RPMI7951 (cell line): ENCODE measurements around the gene SLC4A2. TPM values are rescaled to one million over a fixed set of nuclear protein-coding genes. Genes with fewer than 3 reads are reported as not detected.

Experiments
- DNase-seq: peaks from one replicate; pipeline ENCODE4 v3.0.0-alpha.2; 2012; ENCODE audit warnings: low read depth
- total RNA-seq: library from RNA; depleted of rRNA; stranded (reverse); fragments of >200 nt; shearing (Covaris generic); gene quantifications from 2 replicates; pipeline ENCODE4 v1.2.3, GENCODE V29; 2014

The SLC4A2 gene
- total RNA-seq, 1 experiment from 2014 or later = 64.9 TPM

DNA sequence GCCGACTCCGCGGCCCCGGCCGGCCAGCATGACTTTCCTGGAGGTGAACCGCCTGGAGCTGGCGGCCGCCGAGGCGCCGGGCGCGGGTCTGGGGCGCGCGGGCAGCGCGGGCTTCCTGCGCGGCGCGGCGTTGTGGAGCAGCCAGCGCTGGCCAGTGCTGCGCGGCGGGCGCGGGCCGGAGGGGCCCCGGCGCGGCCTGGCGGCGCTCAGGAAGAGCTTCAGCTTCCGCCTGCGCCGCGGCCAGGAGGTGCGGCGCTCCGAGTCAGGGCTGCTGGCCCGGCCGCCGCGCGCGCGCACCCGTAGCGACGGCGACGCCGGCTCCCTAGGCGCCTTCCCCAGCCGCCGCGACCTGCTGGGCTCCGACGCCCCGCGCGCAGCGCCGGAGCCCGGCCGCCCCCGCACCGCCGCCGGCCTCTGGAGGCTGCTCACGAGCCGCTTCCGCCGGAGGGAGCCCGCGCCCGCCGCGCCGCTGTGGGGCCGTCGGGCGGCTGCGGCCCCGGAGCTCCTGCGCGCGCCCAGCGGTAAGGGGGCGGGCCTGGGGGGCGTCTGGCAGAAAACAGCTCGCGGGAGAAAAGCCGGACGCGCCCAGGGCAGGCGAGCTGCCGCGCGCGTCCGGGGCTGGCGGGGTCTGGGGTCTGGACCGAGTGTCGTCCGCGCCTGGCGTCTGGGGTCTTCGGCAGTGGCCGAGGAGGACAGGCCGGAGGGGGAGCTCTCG lies 55.9 kb downstream of the SLC4A2 start:
- no peak for DNase-seq

DNA sequence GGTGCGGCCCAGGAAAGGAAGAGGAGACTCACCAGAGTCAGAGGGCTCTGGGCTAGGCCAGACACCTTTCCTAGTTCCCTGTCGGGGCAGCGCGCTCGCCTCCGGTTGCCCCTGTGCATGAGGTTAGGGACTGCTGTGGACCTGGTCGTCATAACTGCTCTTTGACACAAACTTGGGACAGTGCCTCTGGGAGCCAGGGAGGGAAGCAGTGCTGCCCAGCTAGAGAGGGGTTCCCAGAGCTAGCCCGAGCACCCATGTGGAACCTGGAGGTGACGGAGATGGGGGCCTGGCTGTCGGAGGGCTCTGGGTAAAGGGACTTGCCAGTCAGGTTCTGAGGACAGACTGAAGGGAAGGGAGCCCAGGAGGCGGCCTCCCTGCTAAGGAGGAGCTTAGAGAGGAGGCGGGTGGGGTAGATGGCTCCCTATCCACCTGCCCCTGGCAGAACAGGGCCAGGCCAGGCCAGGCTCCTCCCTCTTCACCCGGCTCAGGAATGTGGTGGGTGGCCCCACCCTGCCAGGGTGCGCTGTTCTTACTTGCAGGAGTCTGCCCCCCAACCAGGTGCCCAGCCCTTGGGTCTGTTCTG lies 56.5 kb downstream of the SLC4A2 start:
- no peak for DNase-seq

GRCh38 chr7:151116603-151117440 lies 57.4 kb downstream of the SLC4A2 start:
- no peak for DNase-seq

- DNase-seq = no peak
Observed at GRCh38 chr7:151117565-151117964, 58.2 kb downstream of the SLC4A2 start.

GRCh38 chr7:151118108-151119054 lies 59.0 kb downstream of the SLC4A2 start:
- no peak for DNase-seq

DNA sequence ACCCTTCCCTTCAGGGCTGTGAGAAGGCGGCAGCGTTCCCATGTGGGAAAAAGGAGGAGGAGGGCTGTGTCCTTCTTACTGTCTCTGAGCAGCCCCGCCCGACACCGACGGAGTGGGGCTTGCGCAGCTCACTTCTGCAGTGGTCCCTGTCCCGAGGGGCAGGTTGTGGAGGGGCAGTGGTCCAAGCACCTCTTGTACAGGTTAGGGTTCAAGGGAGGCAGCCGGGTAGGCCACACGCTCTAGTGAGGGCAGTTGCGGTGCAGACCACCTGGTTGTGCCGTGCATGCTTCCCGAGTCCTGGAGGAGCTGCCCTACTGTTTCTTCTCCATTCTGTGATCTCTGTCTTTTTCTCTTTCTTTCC lies 59.6 kb downstream of the SLC4A2 start:
- DNase-seq = no peak

DNA sequence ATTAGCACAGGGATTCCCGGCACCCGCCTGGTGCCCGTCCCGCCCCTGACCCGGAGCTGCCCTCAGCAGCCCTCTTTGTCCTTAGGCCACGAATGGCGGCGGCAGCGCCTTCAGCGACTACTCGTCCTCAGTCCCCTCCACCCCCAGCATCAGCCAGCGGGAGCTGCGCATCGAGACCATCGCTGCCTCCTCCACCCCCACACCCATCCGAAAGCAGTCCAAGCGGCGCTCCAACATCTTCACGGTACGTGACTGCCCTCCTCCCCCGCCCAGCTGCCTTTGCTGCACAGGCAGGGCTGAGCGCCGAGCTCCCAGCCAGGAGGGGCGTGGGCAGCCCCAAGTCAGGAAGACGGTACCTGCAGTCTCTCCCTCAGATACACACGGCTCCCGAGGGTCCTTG lies 60.5 kb downstream of the SLC4A2 start:
- no peak for DNase-seq

DNA sequence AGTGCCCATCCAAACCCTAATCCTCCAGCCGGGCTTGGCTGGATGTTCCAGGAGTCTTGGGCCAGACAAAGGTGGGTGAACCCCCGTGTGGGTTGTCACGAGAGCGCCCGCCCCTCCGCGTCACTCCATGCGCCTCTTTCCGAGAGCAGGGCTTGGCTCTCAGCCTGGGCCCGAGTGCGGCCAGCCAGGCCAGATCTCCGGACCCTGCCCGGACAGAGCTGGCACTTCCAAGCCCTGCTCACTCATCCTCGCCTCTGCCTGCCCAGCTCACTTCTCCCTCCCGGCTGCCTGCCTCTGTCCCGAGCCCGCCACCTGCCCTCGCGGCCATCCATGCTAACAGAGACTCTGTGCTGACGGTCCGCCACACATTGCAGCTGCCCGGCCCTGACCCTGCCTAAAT lies 61.5 kb downstream of the SLC4A2 start:
- DNase-seq = no peak

- no peak for DNase-seq
Observed at GRCh38 chr7:151121380-151122170, 62.2 kb downstream of the SLC4A2 start.

DNA sequence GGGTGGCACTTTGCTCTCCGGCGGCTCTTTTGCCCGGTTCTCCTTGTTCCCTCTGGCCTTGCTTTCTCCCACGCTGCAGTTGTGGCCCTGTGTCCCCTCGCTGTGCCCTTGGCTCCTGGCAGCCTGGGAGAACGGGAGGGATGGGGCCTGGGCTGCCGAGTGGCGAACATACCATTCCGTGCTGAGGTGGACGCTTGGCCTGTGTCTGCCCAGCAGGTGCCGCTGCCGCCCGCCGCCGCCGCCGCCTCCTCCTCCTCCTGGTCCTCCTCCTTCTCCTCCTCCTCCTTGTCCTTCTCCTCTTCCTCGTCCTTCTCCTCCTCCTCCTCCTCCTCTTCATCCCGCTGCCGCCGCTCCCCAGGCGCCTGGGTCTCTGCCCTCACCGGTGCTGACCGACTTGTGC lies 62.9 kb downstream of the SLC4A2 start:
- no peak for DNase-seq

GRCh38 chr7:151122796-151123157 lies 63.4 kb downstream of the SLC4A2 start:
- no peak for DNase-seq

- no peak for DNase-seq
Observed at GRCh38 chr7:151123158-151123821, 63.9 kb downstream of the SLC4A2 start.

DNA sequence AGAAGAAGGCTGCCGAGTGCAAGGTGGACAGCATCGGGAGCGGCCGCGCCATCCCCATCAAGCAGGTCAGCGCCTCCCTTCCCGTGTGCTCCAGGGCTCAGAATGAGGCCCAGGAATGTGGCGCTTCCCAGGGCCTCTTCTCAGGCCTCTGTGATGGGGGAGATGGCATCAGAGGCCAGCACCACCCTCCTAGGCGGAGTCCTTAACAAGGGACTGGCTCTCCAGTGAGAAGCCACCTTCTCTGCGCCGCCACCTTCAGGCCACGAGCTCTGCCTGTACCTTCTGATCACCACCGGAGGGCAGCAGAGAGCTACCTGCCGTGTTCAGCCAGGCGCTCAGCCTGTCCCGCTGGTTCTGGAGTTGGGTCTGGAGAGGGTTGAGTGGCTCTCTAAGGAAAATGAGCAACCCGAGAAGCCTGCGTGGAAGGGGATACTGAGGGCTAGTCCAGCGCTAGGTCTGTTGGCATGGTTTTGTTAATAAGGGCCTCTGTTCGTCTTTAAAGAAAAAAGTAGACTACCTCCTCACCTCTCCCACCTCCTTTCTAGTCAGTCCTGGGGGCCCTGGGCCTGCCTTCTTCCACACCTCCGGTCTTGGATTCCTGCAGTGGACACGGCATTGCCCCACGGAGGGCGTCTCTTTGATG lies 64.6 kb downstream of the SLC4A2 start:
- DNase-seq = peak; percentile 69

GRCh38 chr7:151124481-151124880 lies 65.1 kb downstream of the SLC4A2 start:
- no peak for DNase-seq

DNA sequence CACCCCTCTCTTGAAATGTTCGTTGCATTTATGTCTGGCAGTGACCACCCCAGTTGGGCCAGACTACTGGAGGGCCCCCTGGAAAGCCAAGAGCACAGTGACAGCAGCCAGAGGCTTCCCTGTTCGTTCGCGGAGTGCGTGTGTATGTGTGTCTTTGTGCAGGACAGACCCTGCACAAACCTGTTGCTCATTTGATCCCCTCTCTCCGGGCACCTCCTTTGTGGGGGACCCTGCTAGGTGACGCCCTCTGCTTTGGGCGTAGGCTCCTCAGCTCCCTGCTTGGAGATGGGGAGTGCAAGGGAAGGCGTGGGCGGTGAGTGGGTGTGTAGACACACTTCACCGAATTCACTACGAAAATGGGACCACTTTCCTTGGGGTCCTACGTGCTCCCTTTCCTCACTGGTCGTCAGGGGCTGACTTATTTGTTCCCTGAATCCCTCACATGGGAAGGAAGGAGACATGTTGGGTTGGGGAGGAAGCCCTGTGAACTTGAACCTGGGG lies 65.6 kb downstream of the SLC4A2 start:
- no peak for DNase-seq

GRCh38 chr7:151125470-151125845 lies 66.1 kb downstream of the SLC4A2 start:
- no peak for DNase-seq

DNA sequence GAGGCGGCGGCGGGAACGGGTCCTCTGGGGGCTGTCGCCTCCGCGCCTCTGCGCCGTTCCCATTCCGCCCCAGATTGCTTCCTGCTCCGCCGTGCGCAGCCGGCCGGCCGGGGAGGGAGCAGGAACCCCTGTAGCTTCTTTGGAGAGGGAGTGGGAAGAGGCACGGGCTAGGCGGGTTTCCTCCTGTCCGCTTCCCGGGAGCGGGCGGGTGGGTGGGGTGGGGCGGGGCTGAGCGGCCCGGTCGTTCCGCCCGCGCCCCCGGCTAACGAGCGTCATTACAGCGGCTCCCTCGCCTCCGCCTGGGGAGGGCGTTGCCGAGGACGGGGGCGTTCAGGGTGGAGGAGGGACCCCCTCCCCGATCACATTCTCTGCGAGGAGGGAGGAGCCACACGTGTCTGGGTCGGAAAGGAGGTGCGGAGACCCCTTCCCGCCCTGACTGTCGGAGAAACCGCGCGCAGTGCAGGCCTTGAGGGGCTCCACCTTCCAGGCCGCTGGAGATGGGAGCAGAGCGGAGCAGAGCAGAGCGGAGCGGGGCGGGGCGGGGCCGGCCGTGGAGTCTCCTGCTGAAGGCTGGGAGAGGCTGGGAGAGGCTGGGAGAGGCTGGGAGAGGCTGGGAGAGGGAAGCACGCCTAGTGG lies 66.6 kb downstream of the SLC4A2 start:
- DNase-seq = no peak
